ENCODE data around the gene TAOK3.

- TF ChIP-seq CTCF (conservative IDR thresholded peaks at IDR 0.05) (no peak), EZH2 (IDR thresholded peaks at IDR 0.05; ENCODE audit: low read depth) (no peak)
Measured at GRCh38 chr12:118398940-118399339, 26.2 kb upstream of the TAOK3 start.
